Measurements from ENCODE around the gene GAS6.

The GAS6 gene

DNA sequence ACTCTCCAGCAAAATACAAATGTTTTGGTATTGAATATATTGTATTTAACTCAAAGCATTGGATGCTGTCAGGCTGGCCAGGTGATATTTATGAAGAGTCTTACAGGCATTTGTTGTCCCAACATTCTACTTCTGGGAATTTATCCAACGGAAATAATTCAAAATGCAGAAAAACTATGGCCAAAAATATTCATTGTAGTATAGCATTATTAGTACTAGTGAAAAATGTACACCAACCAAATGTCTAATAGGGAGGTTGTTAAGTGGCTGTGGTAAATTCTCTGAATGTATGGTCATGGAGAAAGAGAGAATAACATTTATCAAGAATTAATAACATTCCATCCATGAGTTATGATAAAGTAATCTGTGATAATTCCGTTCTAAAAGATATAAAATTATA lies 38.6 kb upstream of the GAS6 start:
- Histone ChIP-seq H3K36me3 (ENCODE audit: control insufficient read depth, insufficient read depth, low read length) (no peaks in the 10 kb centered on the region), H3K9me3 (ENCODE audit: control insufficient read depth, insufficient read depth, low read length) (no peaks in the 10 kb centered on the region), H3K9ac (ENCODE audit: low read depth, low read length) (no peak overlapping the region), H3K27me3 (ENCODE audit: control insufficient read depth, insufficient read depth, low read length) (no peaks in the 10 kb centered on the region), H3K27ac (ENCODE audit: low read depth, low read length) (no peak overlapping the region), H3K4me3 (ENCODE audit: low read depth, low read length) (no peak overlapping the region), H3K4me1 (ENCODE audit: control insufficient read depth, insufficient read depth, low read length) (no peaks in the 10 kb centered on the region)

DNA sequence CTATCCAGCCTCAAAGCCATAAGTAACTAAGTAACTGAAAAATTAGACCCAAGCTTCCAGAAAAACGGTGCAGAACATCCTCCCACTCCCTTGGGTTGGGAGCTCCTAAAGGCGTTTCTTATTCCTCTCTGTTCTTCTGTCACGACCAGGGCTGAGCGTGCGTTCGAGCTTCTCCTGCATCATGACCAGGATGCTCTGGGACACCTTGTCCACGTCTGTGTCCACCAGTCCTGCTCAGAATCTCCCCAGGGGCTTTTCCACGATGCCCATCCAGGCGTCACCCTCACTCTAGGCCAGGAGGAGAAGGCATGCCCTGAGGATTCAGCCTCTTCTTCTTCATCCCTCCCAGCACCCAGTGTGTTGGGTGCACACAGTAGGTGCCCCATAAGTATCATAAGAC lies 37.8 kb upstream of the GAS6 start:
- H3K9ac ChIP-seq (ENCODE audit: low read depth, low read length) = no peak overlapping the region
- H3K27me3 ChIP-seq (ENCODE audit: control insufficient read depth, insufficient read depth, low read length) = no peaks in the 10 kb centered on the region
- no peaks in the 10 kb centered on the region for H3K4me1 ChIP-seq (ENCODE audit: control insufficient read depth, insufficient read depth, low read length)
- no peak overlapping the region for H3K4me3 ChIP-seq (ENCODE audit: low read depth, low read length)
- H3K36me3 ChIP-seq (ENCODE audit: control insufficient read depth, insufficient read depth, low read length) = no peaks in the 10 kb centered on the region
- H3K27ac ChIP-seq (ENCODE audit: low read depth, low read length) = no peak overlapping the region
- H3K9me3 ChIP-seq (ENCODE audit: control insufficient read depth, insufficient read depth, low read length) = no peaks in the 10 kb centered on the region

DNA sequence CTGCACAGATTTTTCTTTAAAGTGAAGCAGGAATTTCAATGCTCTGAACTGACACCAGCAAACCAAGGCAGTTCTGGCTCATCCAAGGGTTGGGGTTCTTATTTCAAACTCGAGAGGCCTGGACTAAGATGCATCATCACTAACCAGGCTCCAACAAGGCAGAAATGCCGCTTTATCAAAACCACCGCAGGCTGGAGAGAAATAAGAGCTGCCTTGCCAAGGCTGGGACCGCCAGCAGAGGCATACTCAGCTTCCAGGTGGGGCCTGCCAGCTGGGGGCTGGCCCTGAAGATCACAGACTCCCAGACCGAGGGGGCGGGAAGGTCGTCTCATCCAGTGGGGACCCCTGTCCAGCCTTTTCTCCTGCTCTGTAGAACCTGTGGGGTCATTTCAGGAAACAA lies 37.4 kb upstream of the GAS6 start:
- H3K9me3 ChIP-seq (ENCODE audit: control insufficient read depth, insufficient read depth, low read length) = no peaks in the 10 kb centered on the region
- no peaks in the 10 kb centered on the region for H3K4me1 ChIP-seq (ENCODE audit: control insufficient read depth, insufficient read depth, low read length)
- no peak overlapping the region for H3K27ac ChIP-seq (ENCODE audit: low read depth, low read length)
- H3K27me3 ChIP-seq (ENCODE audit: control insufficient read depth, insufficient read depth, low read length) = no peaks in the 10 kb centered on the region
- no peak overlapping the region for H3K9ac ChIP-seq (ENCODE audit: low read depth, low read length)
- no peak overlapping the region for H3K4me3 ChIP-seq (ENCODE audit: low read depth, low read length)
- H3K36me3 ChIP-seq (ENCODE audit: control insufficient read depth, insufficient read depth, low read length) = no peaks in the 10 kb centered on the region

DNA sequence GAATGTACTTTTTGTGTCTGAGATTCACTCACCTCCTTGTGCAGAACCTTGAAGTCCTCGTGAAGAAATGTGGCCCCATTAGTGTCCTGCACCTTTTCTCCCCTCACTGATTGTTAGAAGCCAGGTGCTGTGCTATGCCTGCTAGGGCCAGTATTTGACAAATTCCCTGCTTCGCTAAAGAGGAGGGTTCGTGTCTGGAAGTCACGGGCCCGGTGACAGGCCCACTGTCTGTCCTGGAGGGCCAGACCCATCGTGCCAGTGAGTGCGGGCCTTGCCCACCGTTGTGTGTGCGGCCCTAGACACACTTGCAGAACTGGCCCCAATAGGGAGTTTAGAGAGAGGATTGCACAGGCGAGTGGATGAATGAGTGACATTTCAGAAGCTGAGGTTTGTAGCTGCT lies 36.8 kb upstream of the GAS6 start:
- H3K9me3 ChIP-seq (ENCODE audit: control insufficient read depth, insufficient read depth, low read length) = no peaks in the 10 kb centered on the region
- no peak overlapping the region for H3K9ac ChIP-seq (ENCODE audit: low read depth, low read length)
- H3K4me1 ChIP-seq (ENCODE audit: control insufficient read depth, insufficient read depth, low read length) = no peaks in the 10 kb centered on the region
- no peaks in the 10 kb centered on the region for H3K27me3 ChIP-seq (ENCODE audit: control insufficient read depth, insufficient read depth, low read length)
- H3K4me3 ChIP-seq (ENCODE audit: low read depth, low read length) = no peak overlapping the region
- H3K36me3 ChIP-seq (ENCODE audit: control insufficient read depth, insufficient read depth, low read length) = no peaks in the 10 kb centered on the region
- H3K27ac ChIP-seq (ENCODE audit: low read depth, low read length) = no peak overlapping the region

DNA sequence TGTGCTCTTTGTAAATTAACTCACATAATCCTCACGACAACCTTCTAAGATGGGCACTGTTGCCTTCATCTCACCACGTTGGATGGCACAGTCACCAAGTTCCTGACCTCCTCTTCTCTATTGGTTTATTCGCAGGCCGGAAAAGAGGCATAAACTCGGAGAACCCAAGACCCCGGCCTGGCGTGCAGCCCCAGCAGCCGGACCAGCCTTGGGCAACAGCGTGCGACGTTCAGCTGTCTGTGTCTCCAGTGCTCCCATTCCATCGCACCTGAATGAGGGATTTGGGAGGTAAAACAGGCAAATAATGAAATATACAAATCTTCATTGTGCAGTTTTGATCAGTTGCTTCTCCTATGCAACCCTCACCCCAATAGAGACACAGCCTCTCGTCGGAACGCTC lies 34.5 kb upstream of the GAS6 start:
- Histone ChIP-seq H3K4me3 (ENCODE audit: low read depth, low read length) (no peak overlapping the region), H3K27me3 (ENCODE audit: control insufficient read depth, insufficient read depth, low read length) (no peaks in the 10 kb centered on the region), H3K27ac (ENCODE audit: low read depth, low read length) (no peak overlapping the region), H3K4me1 (ENCODE audit: control insufficient read depth, insufficient read depth, low read length) (no peaks in the 10 kb centered on the region), H3K9me3 (ENCODE audit: control insufficient read depth, insufficient read depth, low read length) (0 out of 2 replicates have a peak, but pooled peaks cover 4% of the 10 kb centered on the region), H3K36me3 (ENCODE audit: control insufficient read depth, insufficient read depth, low read length) (no peaks in the 10 kb centered on the region), H3K9ac (ENCODE audit: low read depth, low read length) (no peak overlapping the region)

DNA sequence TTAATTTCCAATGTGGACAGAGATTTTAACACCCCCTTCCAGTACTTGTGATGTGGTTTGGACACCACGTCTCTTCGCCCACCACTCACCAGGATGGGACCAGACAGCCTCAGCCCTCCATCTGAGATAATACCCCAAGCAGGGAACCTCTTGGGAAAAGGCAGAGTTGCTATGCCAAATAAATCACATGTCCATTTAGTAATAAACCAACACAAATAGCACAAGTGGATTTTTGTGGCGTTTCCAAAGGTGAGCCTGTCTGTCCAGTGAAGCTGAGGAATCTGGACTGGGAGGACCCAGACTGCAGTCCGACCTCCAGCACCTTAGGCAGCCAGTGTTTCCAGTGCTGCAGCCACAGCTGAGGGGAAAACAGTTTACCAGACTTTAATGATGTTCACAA lies 34.1 kb upstream of the GAS6 start:
- Histone ChIP-seq H3K27me3 (ENCODE audit: control insufficient read depth, insufficient read depth, low read length) (no peaks in the 10 kb centered on the region), H3K4me3 (ENCODE audit: low read depth, low read length) (no peak overlapping the region), H3K27ac (ENCODE audit: low read depth, low read length) (no peak overlapping the region), H3K9ac (ENCODE audit: low read depth, low read length) (no peak overlapping the region), H3K4me1 (ENCODE audit: control insufficient read depth, insufficient read depth, low read length) (no peaks in the 10 kb centered on the region), H3K36me3 (ENCODE audit: control insufficient read depth, insufficient read depth, low read length) (no peaks in the 10 kb centered on the region), H3K9me3 (ENCODE audit: control insufficient read depth, insufficient read depth, low read length) (peaks cover 4% of the 10 kb centered on the region; the same call in 1 of the 2 replicates)

DNA sequence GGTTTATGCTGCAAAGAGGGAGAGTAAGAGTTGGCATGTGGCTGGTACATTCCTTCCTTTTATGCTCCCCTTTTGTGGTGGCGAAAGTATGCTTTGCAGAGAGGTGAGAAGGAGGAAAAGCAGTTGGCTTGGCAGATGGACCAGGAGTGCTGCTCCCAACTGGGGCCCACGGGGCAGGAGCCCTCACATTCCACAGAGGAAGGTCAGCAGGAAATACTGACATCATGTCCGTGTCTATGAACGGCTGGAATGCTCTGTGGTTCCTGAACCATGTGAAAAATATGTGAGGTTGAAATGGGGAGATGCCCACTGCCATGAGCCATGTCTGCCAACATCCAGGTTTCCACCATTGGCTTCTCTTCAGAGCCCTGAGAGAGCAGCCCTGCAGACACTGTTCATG lies 33.3 kb upstream of the GAS6 start:
- no peak overlapping the region for H3K27ac ChIP-seq (ENCODE audit: low read depth, low read length)

DNA sequence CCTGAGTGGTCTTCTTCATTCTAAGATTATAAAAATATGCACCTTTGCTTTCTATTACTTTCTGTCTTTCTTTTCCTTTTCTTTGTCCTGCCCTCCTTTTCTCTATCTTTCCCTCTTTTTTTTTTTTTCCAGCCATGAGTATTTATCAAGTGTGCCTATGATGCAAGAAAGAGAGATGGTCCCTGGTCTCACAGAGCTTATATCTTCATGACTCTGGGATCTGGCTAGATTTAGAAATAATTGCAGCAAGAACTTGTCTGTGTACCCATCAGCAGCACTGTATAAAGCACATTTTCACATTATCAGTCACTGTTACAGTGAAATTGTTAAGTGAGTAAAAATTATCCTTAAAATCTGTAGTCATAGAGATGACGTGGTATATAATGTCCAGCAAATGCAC lies 31.6 kb upstream of the GAS6 start:
- Histone ChIP-seq H3K27me3 (ENCODE audit: control insufficient read depth, insufficient read depth, low read length) (no peaks in the 10 kb centered on the region), H3K36me3 (ENCODE audit: control insufficient read depth, insufficient read depth, low read length) (no peaks in the 10 kb centered on the region), H3K4me1 (ENCODE audit: control insufficient read depth, insufficient read depth, low read length) (peaks cover 15% of the 10 kb centered on the region), H3K27ac (ENCODE audit: low read depth, low read length) (no peak overlapping the region), H3K4me3 (ENCODE audit: low read depth, low read length) (no peak overlapping the region), H3K9me3 (ENCODE audit: control insufficient read depth, insufficient read depth, low read length) (peaks cover 4% of the 10 kb centered on the region; the same call in 1 of the 2 replicates), H3K9ac (ENCODE audit: low read depth, low read length) (no peak overlapping the region)

More for the DNA sequence above, 33.3 kb upstream of the GAS6 start:
- H3K27me3 ChIP-seq (ENCODE audit: control insufficient read depth, insufficient read depth, low read length) = no peaks in the 10 kb centered on the region
- no peaks in the 10 kb centered on the region for H3K36me3 ChIP-seq (ENCODE audit: control insufficient read depth, insufficient read depth, low read length)
- peaks cover 4% of the 10 kb centered on the region; the same call in 1 of the 2 replicates for H3K9me3 ChIP-seq (ENCODE audit: control insufficient read depth, insufficient read depth, low read length)
- H3K9ac ChIP-seq (ENCODE audit: low read depth, low read length) = no peak overlapping the region
- no peaks in the 10 kb centered on the region for H3K4me1 ChIP-seq (ENCODE audit: control insufficient read depth, insufficient read depth, low read length)
- H3K4me3 ChIP-seq (ENCODE audit: low read depth, low read length) = no peak overlapping the region

DNA sequence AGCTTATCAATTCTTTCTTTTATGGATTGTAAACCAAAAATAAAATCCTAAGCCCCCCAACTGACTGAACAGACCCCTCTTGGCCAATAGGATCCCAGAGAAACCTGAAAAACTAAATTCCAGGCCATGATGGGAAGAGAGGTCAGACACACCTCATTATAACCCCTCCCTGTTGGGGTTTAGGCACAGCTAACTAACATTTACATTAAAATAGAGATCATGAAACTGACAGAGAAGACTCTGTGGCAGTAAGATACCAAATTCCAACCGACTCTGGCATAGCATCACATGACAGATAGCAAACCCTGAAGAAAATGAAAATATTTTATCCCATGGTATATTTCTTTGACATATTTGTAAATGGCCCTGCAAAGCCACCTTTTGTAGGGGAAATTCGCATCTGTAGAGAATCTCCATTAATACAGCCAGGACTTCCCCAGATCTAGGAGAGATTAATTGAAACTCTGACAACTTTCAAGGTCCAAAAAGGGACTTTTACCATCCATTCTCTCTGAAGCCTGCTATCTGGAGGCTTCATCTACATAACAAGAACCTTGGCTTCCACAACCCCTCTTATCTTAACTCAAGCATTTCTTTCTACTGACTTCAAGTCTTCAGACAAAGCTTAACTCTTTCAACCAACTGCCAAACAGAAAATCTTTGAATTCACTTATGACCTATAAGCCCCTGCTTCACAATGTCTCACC lies 27.1 kb upstream of the GAS6 start:
- peak overlapping the region; percentile 17; the same call in 1 of the 2 replicates for H3K4me3 ChIP-seq (ENCODE audit: low read depth, low read length)
- H3K9ac ChIP-seq (ENCODE audit: low read depth, low read length) = no peak overlapping the region
- no peaks in the 10 kb centered on the region for H3K36me3 ChIP-seq (ENCODE audit: control insufficient read depth, insufficient read depth, low read length)
- peaks cover 18% of the 10 kb centered on the region for H3K4me1 ChIP-seq (ENCODE audit: control insufficient read depth, insufficient read depth, low read length)
- no peaks in the 10 kb centered on the region for H3K27me3 ChIP-seq (ENCODE audit: control insufficient read depth, insufficient read depth, low read length)
- H3K9me3 ChIP-seq (ENCODE audit: control insufficient read depth, insufficient read depth, low read length) = peaks cover 4% of the 10 kb centered on the region; the same call in 1 of the 2 replicates
- H3K27ac ChIP-seq (ENCODE audit: low read depth, low read length) = peak overlapping the region; percentile 90

DNA sequence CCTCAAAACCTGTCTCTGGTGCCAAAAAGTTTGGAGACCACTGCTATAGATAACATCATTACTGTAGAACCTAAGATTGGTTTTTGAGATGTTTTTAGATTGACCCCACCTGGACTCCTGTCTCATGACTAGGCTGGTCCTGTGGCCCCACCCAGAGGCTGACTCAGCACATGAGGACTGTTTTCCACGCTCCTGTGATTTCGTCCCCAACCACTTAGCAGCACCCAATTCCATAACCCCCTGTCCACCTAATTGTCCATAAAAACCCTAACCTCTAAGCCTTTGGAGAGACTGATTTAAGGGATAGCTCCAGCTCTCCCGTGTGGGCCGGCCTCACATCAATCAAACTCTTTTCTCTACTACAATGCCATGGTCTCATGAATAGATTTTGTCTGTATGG lies 25.6 kb upstream of the GAS6 start:
- Histone ChIP-seq H3K36me3 (ENCODE audit: control insufficient read depth, insufficient read depth, low read length) (no peaks in the 10 kb centered on the region), H3K9me3 (ENCODE audit: control insufficient read depth, insufficient read depth, low read length) (no peaks in the 10 kb centered on the region; the same call in 1 of the 2 replicates), H3K4me1 (ENCODE audit: control insufficient read depth, insufficient read depth, low read length) (peaks cover 18% of the 10 kb centered on the region), H3K4me3 (ENCODE audit: low read depth, low read length) (no peak overlapping the region), H3K27ac (ENCODE audit: low read depth, low read length) (no peak overlapping the region), H3K9ac (ENCODE audit: low read depth, low read length) (no peak overlapping the region), H3K27me3 (ENCODE audit: control insufficient read depth, insufficient read depth, low read length) (no peaks in the 10 kb centered on the region)

DNA sequence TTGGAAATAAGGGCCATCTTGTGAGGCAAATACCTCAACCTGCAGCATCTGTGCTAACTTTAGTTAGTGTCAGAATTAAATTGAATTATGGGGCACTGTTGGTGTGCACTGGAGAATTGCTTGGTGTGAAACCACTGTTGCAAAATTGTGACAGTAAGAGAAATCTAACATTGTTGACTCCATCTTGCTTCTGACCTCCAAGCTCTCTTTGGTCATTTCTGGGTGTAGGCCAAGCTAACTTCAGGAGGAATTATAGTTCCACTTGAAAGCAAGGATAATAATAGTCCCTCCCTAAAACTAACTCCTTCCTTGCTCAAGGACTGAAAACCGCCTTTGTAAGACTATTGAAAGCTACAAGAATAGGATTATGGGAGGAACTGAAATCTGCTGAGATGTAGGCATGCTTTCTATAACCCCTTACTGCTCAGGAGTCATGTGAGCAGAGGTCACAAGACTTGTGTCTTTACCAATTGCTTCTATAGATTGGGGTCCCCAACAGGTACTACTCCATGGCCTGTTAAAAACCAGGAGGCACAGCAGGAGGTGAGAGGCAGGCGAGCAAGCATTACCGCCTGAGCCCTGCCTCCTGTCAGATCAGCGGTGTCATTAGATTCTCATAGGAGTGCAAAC lies 24.9 kb upstream of the GAS6 start:
- peaks cover 18% of the 10 kb centered on the region for H3K4me1 ChIP-seq (ENCODE audit: control insufficient read depth, insufficient read depth, low read length)
- H3K27me3 ChIP-seq (ENCODE audit: control insufficient read depth, insufficient read depth, low read length) = no peaks in the 10 kb centered on the region
- no peak overlapping the region for H3K27ac ChIP-seq (ENCODE audit: low read depth, low read length)
- no peaks in the 10 kb centered on the region; the same call in 1 of the 2 replicates for H3K9me3 ChIP-seq (ENCODE audit: control insufficient read depth, insufficient read depth, low read length)
- H3K9ac ChIP-seq (ENCODE audit: low read depth, low read length) = no peak overlapping the region
- H3K36me3 ChIP-seq (ENCODE audit: control insufficient read depth, insufficient read depth, low read length) = no peaks in the 10 kb centered on the region
- no peak overlapping the region for H3K4me3 ChIP-seq (ENCODE audit: low read depth, low read length)

All from HUES48 (cell line).